Tibial artery (tissue), 4 donors: ENCODE data around the gene SLC25A25.

Source experiments
- DNase-seq, 2 donors: peaks; one replicate each; pipeline ENCODE4 v3.0.0-alpha.2; 2019
- H3K27ac ChIP-seq, 2 donors: fragments of 200-600 bp; sonication (generic) in 1 of 2; 1 replicate in 1 of 2; 2 replicates in 1 of 2; pipeline ENCODE4 v1.5.1; 2018 to 2019; ENCODE audit warnings: mild to moderate bottlenecking in 1 of 2
- H3K27me3 ChIP-seq, 2 donors: fragments of 200-600 bp; sonication (generic) in 1 of 2; one replicate each; pipeline versions ENCODE4 v1.5.1 to v1.6.0; 2016 to 2019
- H3K36me3 ChIP-seq, 3 donors: fragments of 200-600 bp; sonication (generic) in 2 of 3; one replicate each; pipeline ENCODE4 v1.5.1; 2016 to 2019; ENCODE audit warnings: mild to moderate bottlenecking in 2 of 3
- H3K4me1 ChIP-seq, 4 donors: fragments of 200-600 bp; sonication (generic) in 2 of 4; 1 replicate in 3 of 4; 2 replicates in 1 of 4; pipeline ENCODE4 v1.5.1; 2016 to 2019
- H3K4me3 ChIP-seq, 2 donors: fragments of 200-600 bp; sonication (generic) in 1 of 2; 1 replicate in 1 of 2; 2 replicates in 1 of 2; pipeline ENCODE4 v1.5.1; 2018 to 2019; ENCODE audit warnings: mild to moderate bottlenecking in 2 of 2
- H3K9me3 ChIP-seq, 3 donors: fragments of 200-600 bp; sonication (generic) in 1 of 3; one replicate each; pipeline ENCODE4 v1.5.1; 2016 to 2019
- CTCF ChIP-seq, 2 experiments: fragments of 200-600 bp in 1 of 2; fragments of 450-650 bp in 1 of 2; IDR thresholded peaks; one replicate each; pipeline ENCODE4 v1.5.1; 2017 to 2019; ENCODE audit warnings: antibody characterized with exemption in 2 of 2, mild to moderate bottlenecking in 1 of 2, moderate library complexity in 1 of 2
- intact Hi-C: fragments of 100-400 bp; cut with DNase I; formaldehyde crosslinking; loops from one replicate; pipeline ENCODE4 v1.15.0; 2023; ENCODE audit warnings: low total_unique reads

The SLC25A25 gene

GRCh38 chr9:128025736-128026135 lies 42.3 kb upstream of the SLC25A25 start:
- Histone ChIP-seq H3K4me3 (no peak overlapping the region), H3K27ac (no peak overlapping the region), H3K36me3 (no peaks in the 10 kb centered on the region), H3K27me3 (no peaks in the 10 kb centered on the region), H3K9me3 (no peaks in the 10 kb centered on the region), H3K4me1 (no peaks in the 10 kb centered on the region)
- intact Hi-C loops, result loop anchor here (10.0 kb wide), 1 partner anchor 431 kb away; no protein-coding TSS in a partner anchor
- no peak for DNase-seq
- no peak for TF ChIP-seq CTCF (IDR thresholded peaks at IDR 0.05)

- Histone ChIP-seq H3K27me3 (no peaks in the 10 kb centered on the region), H3K36me3 (no peaks in the 10 kb centered on the region), H3K9me3 (no peaks in the 10 kb centered on the region), H3K4me1 (no peaks in the 10 kb centered on the region), H3K4me3 (no peak overlapping the region), H3K27ac (no peak overlapping the region)
- intact Hi-C loops, result loop anchor here (10.0 kb wide), 1 partner anchor 432 kb away; no protein-coding TSS in a partner anchor
- DNase-seq, result no peak
- TF ChIP-seq CTCF (IDR thresholded peaks at IDR 0.05), result no peak
These were observed 41.7 kb upstream of the SLC25A25 start for GRCh38 chr9:128026255-128026772.

GRCh38 chr9:128026773-128027541 lies 41.1 kb upstream of the SLC25A25 start:
- Histone ChIP-seq H3K9me3 (no peaks in the 10 kb centered on the region), H3K36me3 (no peaks in the 10 kb centered on the region), H3K4me3 (no peak overlapping the region), H3K4me1 (no peaks in the 10 kb centered on the region), H3K27me3 (no peaks in the 10 kb centered on the region), H3K27ac (no peak overlapping the region)
- intact Hi-C loops, result loop anchor here (10.0 kb wide), 1 partner anchor 432 kb away; no protein-coding TSS in a partner anchor
- no peak for TF ChIP-seq CTCF (IDR thresholded peaks at IDR 0.05)
- no peak for DNase-seq

GRCh38 chr9:128027705-128028104 lies 40.3 kb upstream of the SLC25A25 start:
- no peak for DNase-seq
- TF ChIP-seq CTCF (IDR thresholded peaks at IDR 0.05), result no peak
- H3K9me3 ChIP-seq, result no peaks in the 10 kb centered on the region
- H3K36me3 ChIP-seq, result no peaks in the 10 kb centered on the region
- intact Hi-C loops, result loop anchor here (10.0 kb wide), 1 partner anchor 433 kb away; no protein-coding TSS in a partner anchor
- H3K27me3 ChIP-seq, result no peaks in the 10 kb centered on the region
- H3K4me1 ChIP-seq, result no peaks in the 10 kb centered on the region
- no peak overlapping the region for H3K4me3 ChIP-seq
- H3K27ac ChIP-seq, result no peak overlapping the region

- DNase-seq, result no peak
- Histone ChIP-seq H3K4me3 (no peak overlapping the region), H3K9me3 (no peaks in the 10 kb centered on the region), H3K36me3 (no peaks in the 10 kb centered on the region), H3K27me3 (no peaks in the 10 kb centered on the region), H3K4me1 (peaks cover 0 to 6% (median 0%) of the 10 kb centered on the region in 4 donors), H3K27ac (no peak overlapping the region)
- no peak for TF ChIP-seq CTCF (IDR thresholded peaks at IDR 0.05)
- intact Hi-C loops, result loop anchor here (2.0 kb wide), 1 partner anchor 89 kb away; no protein-coding TSS in a partner anchor
These were observed 34.4 kb upstream of the SLC25A25 start for GRCh38 chr9:128033609-128034008.
